Astrocyte (in vitro differentiated cells and primary cell): Measurements from ENCODE around the gene TNFRSF19. TPM values are rescaled to one million over a fixed set of nuclear protein-coding genes. Genes with fewer than 3 reads are reported as not detected.

Experiments used
- DNase-seq: peaks from one replicate; pipeline ENCODE4 v3.0.0-alpha.2; 2010; ENCODE audit warnings: low read depth
- FAIRE-seq: peaks from 2 replicates; lab custom pipeline; 2011; peaks lifted over from hg19 to GRCh38; lab: Jason Lieb, UNC
- H2AFZ ChIP-seq: 2 replicates; pipeline ENCODE4 v1.6.0; 2012; ENCODE audit warnings: low read depth, low read length, inconsistent platforms
- H3K27ac ChIP-seq: 2 replicates; pipeline ENCODE4 v1.5.1; 2011; ENCODE audit warnings: low read depth, low read length, inconsistent platforms
- H3K27me3 ChIP-seq: 2 replicates; pipeline ENCODE4 v1.6.0; 2011; ENCODE audit warnings: low read length, inconsistent platforms; ENCODE audit not compliant: insufficient read depth
- H3K36me3 ChIP-seq: 2 replicates; pipeline ENCODE4 v1.5.1; 2011; ENCODE audit warnings: low read length, inconsistent platforms; ENCODE audit not compliant: insufficient read depth
- H3K4me1 ChIP-seq: 2 replicates; pipeline ENCODE4 v1.5.1; 2011; ENCODE audit warnings: low read length, inconsistent platforms; ENCODE audit not compliant: insufficient read depth
- H3K4me2 ChIP-seq: 2 replicates; pipeline ENCODE4 v1.6.0; 2012; ENCODE audit warnings: low read length, inconsistent platforms
- H3K4me3 ChIP-seq: 2 replicates; pipeline ENCODE4 v1.5.1; 2011; ENCODE audit warnings: low read depth, mild to moderate bottlenecking, low read length, inconsistent platforms; ENCODE audit not compliant: insufficient read depth
- H3K79me2 ChIP-seq: 2 replicates; pipeline ENCODE4 v1.6.0; 2012; ENCODE audit warnings: mild to moderate bottlenecking, low read length, inconsistent platforms; ENCODE audit not compliant: insufficient read depth
- H3K9ac ChIP-seq: 2 replicates; pipeline ENCODE4 v1.6.0; 2012; ENCODE audit warnings: mild to moderate bottlenecking, low read length, inconsistent platforms
- H3K9me3 ChIP-seq: 2 replicates; pipeline ENCODE4 v1.5.1; 2012; ENCODE audit warnings: low read depth, mild to moderate bottlenecking, low read length, inconsistent platforms; ENCODE audit not compliant: insufficient read depth
- H4K20me1 ChIP-seq: 2 replicates; pipeline ENCODE4 v1.6.0; 2012; ENCODE audit warnings: low read length, inconsistent platforms; ENCODE audit not compliant: insufficient read depth
- H3K27ac Mint-ChIP-seq: one replicate; pipeline ENCODE4 v1.8.0; 2021; ENCODE audit warnings: mild to moderate bottlenecking, mixed read lengths; ENCODE audit not compliant: unreplicated experiment
- H3K27me3 Mint-ChIP-seq: one replicate; pipeline ENCODE4 v1.8.0; 2021; ENCODE audit warnings: low read depth, mixed read lengths; ENCODE audit not compliant: unreplicated experiment
- H3K36me3 Mint-ChIP-seq: one replicate; pipeline ENCODE4 v1.8.0; 2021; ENCODE audit warnings: low read depth, mixed read lengths; ENCODE audit not compliant: unreplicated experiment
- H3K4me1 Mint-ChIP-seq: one replicate; pipeline ENCODE4 v1.8.0; 2021; ENCODE audit warnings: low read depth, mixed read lengths; ENCODE audit not compliant: unreplicated experiment
- H3K4me3 Mint-ChIP-seq: one replicate; pipeline ENCODE4 v1.8.0; 2021; ENCODE audit warnings: mild to moderate bottlenecking, moderate library complexity, mixed read lengths; ENCODE audit not compliant: unreplicated experiment
- H3K9me3 Mint-ChIP-seq: one replicate; pipeline ENCODE4 v1.8.0; 2021; ENCODE audit warnings: mild to moderate bottlenecking, mixed read lengths; ENCODE audit not compliant: unreplicated experiment
- EZH2 ChIP-seq: IDR thresholded peaks from 2 replicates; pipeline ENCODE4 v1.6.1; 2012; ENCODE audit warnings: mild to moderate bottlenecking, low read length, inconsistent platforms; ENCODE audit not compliant: insufficient read depth
- total RNA-seq: library from RNA; stranded (reverse); gene quantifications from 2 replicates; pipeline ENCODE4 v1.2.1, GENCODE V29; 2021
- TF ChIP-seq, protein P1 (sequence below): IDR thresholded peaks from 2 replicates; pipeline ENCODE4 v1.5.1; 2011; ENCODE audit warnings: low read depth, mild to moderate bottlenecking, inconsistent platforms, low read length, moderate library complexity; ENCODE audit not compliant: insufficient read depth

The TNFRSF19 gene
- total RNA-seq, 1 donor from 2014 or later = 27.8 TPM

DNA sequence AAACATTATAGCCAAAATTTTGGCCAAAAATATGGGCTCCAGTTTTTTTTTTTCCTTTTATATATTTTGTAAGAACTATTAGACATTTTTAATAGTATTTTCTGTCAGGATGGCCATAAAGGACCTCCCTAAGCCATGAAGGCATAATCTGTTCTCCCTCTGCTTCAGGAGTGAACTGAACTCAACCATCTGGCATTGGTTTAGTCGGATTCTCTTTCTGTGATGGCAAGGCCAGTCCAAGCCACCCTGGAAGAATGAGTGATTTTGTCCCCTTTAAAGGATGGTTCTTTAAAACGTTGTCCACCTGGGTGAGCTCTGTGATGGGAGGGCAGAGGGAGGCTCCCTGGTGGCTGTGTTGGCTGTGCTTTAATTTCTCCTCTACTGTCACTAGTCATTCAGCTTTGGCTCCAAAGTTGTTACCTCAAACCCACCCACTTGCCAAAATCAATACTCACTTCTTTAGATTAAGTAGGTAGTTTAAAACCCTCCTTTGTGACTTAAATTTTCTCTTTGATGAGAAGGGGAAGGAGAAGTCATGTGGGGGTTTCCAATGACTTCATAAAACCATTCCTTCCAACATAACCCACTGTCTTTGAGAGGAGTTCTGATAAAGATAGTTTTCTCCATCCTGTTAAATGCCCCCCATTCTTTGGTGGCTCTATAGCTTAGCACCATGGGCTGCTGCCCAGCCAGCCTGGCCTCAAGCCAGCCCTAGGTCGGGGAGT, 4.4 kb downstream of the TNFRSF19 start:
- peaks cover 58% of the 10 kb centered on the region for H3K79me2 ChIP-seq
- no peaks in the 10 kb centered on the region for H3K36me3 ChIP-seq
- H3K9me3 Mint-ChIP-seq = no peaks in the 10 kb centered on the region
- H3K27me3 ChIP-seq = no peaks in the 10 kb centered on the region
- DNase-seq (no peak), FAIRE-seq (no peak)
- no peaks in the 10 kb centered on the region for H4K20me1 ChIP-seq
- no peak overlapping the region for H3K9ac ChIP-seq
- H3K4me1 ChIP-seq = peaks cover 12% of the 10 kb centered on the region
- H3K36me3 Mint-ChIP-seq = peaks cover 2% of the 10 kb centered on the region
- no peak overlapping the region for H3K4me2 ChIP-seq
- no peak overlapping the region for H2AFZ ChIP-seq
- no peaks in the 10 kb centered on the region for H3K9me3 ChIP-seq
- H3K4me3 Mint-ChIP-seq = no peak overlapping the region
- TF ChIP-seq EZH2 = no peak
- TF ChIP-seq, protein P1, sequence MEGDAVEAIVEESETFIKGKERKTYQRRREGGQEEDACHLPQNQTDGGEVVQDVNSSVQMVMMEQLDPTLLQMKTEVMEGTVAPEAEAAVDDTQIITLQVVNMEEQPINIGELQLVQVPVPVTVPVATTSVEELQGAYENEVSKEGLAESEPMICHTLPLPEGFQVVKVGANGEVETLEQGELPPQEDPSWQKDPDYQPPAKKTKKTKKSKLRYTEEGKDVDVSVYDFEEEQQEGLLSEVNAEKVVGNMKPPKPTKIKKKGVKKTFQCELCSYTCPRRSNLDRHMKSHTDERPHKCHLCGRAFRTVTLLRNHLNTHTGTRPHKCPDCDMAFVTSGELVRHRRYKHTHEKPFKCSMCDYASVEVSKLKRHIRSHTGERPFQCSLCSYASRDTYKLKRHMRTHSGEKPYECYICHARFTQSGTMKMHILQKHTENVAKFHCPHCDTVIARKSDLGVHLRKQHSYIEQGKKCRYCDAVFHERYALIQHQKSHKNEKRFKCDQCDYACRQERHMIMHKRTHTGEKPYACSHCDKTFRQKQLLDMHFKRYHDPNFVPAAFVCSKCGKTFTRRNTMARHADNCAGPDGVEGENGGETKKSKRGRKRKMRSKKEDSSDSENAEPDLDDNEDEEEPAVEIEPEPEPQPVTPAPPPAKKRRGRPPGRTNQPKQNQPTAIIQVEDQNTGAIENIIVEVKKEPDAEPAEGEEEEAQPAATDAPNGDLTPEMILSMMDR = no peak
- H3K4me3 ChIP-seq = no peak overlapping the region
- H3K27me3 Mint-ChIP-seq = no peaks in the 10 kb centered on the region
- H3K27ac ChIP-seq = no peak overlapping the region
- peaks cover 2% of the 10 kb centered on the region for H3K4me1 Mint-ChIP-seq
- no peak overlapping the region for H3K27ac Mint-ChIP-seq

- Mint-ChIP-seq H3K36me3 (peaks cover 2% of the 10 kb centered on the region), H3K9me3 (no peaks in the 10 kb centered on the region), H3K4me3 (no peak overlapping the region), H3K27ac (no peak overlapping the region), H3K4me1 (peaks cover 3% of the 10 kb centered on the region), H3K27me3 (no peaks in the 10 kb centered on the region)
- H3K9me3 ChIP-seq = no peaks in the 10 kb centered on the region
- DNase-seq (no peak), FAIRE-seq (no peak)
- TF ChIP-seq EZH2 = no peak
- TF ChIP-seq, protein P1 = no peak
- H3K4me3 ChIP-seq = no peak overlapping the region
- H4K20me1 ChIP-seq = no peaks in the 10 kb centered on the region
- peaks cover 5% of the 10 kb centered on the region for H3K4me1 ChIP-seq
- peaks cover 68% of the 10 kb centered on the region for H3K79me2 ChIP-seq
- no peak overlapping the region for H3K27ac ChIP-seq
- no peak overlapping the region for H3K4me2 ChIP-seq
- no peak overlapping the region for H2AFZ ChIP-seq
- no peaks in the 10 kb centered on the region for H3K27me3 ChIP-seq
- no peak overlapping the region for H3K9ac ChIP-seq
- H3K36me3 ChIP-seq = no peaks in the 10 kb centered on the region
These were observed 5.4 kb downstream of the TNFRSF19 start for GRCh38 chr13:23575632-23576031.
